ENCODE data around the gene DNAJB7. TPM values are rescaled to one million over a fixed set of nuclear protein-coding genes. Genes with fewer than 3 reads are reported as not detected.

The DNAJB7 gene
- total RNA-seq, 1 experiment from 2014 or later: not detected

DNA sequence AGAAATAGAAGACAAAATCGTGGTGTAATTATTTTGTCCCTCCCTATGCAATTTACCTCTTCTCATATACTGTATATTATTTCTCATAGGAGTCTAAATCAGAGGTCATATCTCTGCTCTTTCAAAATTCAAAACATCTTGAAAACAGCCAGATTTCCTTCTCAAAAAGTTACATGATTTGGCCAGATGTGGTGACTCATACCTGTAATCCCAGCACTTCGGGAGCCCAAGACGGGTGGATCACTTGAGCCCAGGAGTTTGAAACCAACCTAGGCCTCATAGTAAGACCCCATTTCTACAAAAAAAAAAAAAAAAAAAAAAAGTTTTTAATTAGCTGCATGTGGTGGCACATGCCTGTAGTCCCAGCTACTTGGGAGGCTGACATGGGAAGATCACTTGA lies 29.0 kb upstream of the DNAJB7 start:
- ChIA-PET CTCF (interaction anchor here (1.5 to 2.3 kb wide), 2 partner anchors 8 to 32 kb away, joined by 5 to 6 read pairs; no protein-coding TSS in a partner anchor), POLR2A (no interaction called here)
- H3K4me3 Mint-ChIP-seq: no peak overlapping the region
- H3K9me3 Mint-ChIP-seq: no peaks in the 10 kb centered on the region
- H3K36me3 Mint-ChIP-seq: peaks cover 38% of the 10 kb centered on the region
- ATAC-seq (no peak), DNase-seq (ENCODE audit: low spot score) (no peak)
- no peak overlapping the region for H3K27ac Mint-ChIP-seq
- no peaks in the 10 kb centered on the region for H3K27me3 Mint-ChIP-seq (ENCODE audit: low read depth)
- no peaks in the 10 kb centered on the region for H3K4me1 Mint-ChIP-seq
- TF ChIP-seq ZNF317 (CRISPR knock-in tag; IDR thresholded peaks at IDR 0.05; ENCODE audit: borderline replicate concordance, low read depth): no peak
- no peak for TF ChIP-seq JUN (CRISPR knock-in tag; IDR thresholded peaks at IDR 0.05)
- TF ChIP-seq, protein P1, sequence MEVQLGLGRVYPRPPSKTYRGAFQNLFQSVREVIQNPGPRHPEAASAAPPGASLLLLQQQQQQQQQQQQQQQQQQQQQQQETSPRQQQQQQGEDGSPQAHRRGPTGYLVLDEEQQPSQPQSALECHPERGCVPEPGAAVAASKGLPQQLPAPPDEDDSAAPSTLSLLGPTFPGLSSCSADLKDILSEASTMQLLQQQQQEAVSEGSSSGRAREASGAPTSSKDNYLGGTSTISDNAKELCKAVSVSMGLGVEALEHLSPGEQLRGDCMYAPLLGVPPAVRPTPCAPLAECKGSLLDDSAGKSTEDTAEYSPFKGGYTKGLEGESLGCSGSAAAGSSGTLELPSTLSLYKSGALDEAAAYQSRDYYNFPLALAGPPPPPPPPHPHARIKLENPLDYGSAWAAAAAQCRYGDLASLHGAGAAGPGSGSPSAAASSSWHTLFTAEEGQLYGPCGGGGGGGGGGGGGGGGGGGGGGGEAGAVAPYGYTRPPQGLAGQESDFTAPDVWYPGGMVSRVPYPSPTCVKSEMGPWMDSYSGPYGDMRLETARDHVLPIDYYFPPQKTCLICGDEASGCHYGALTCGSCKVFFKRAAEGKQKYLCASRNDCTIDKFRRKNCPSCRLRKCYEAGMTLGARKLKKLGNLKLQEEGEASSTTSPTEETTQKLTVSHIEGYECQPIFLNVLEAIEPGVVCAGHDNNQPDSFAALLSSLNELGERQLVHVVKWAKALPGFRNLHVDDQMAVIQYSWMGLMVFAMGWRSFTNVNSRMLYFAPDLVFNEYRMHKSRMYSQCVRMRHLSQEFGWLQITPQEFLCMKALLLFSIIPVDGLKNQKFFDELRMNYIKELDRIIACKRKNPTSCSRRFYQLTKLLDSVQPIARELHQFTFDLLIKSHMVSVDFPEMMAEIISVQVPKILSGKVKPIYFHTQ (CRISPR knock-in tag; IDR thresholded peaks at IDR 0.05): no peak
- TF ChIP-seq, protein P2, sequence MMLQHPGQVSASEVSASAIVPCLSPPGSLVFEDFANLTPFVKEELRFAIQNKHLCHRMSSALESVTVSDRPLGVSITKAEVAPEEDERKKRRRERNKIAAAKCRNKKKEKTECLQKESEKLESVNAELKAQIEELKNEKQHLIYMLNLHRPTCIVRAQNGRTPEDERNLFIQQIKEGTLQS (CRISPR knock-in tag; conservative IDR thresholded peaks at IDR 0.05): no peak
- no peak for TF ChIP-seq ZNF219 (CRISPR knock-in tag; IDR thresholded peaks at IDR 0.05; ENCODE audit: borderline replicate concordance)
- no peak for TF ChIP-seq FOXJ3 (CRISPR knock-in tag; IDR thresholded peaks at IDR 0.05; ENCODE audit: borderline replicate concordance)
- TF ChIP-seq, protein P3, sequence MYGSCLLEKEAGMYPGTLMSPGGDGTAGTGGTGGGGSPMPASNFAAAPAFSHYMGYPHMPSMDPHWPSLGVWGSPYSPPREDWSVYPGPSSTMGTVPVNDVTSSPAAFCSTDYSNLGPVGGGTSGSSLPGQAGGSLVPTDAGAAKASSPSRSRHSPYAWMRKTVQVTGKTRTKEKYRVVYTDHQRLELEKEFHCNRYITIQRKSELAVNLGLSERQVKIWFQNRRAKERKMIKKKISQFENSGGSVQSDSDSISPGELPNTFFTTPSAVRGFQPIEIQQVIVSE (CRISPR knock-in tag; IDR thresholded peaks at IDR 0.05; ENCODE audit: borderline replicate concordance): no peak
- TF ChIP-seq ATF1 (CRISPR knock-in tag; IDR thresholded peaks at IDR 0.05): no peak
- TF ChIP-seq OVOL2 (CRISPR knock-in tag; IDR thresholded peaks at IDR 0.05; ENCODE audit: borderline replicate concordance): no peak
- no peak for TF ChIP-seq ZNF423 (CRISPR knock-in tag; IDR thresholded peaks at IDR 0.05)
- TF ChIP-seq, protein P4, sequence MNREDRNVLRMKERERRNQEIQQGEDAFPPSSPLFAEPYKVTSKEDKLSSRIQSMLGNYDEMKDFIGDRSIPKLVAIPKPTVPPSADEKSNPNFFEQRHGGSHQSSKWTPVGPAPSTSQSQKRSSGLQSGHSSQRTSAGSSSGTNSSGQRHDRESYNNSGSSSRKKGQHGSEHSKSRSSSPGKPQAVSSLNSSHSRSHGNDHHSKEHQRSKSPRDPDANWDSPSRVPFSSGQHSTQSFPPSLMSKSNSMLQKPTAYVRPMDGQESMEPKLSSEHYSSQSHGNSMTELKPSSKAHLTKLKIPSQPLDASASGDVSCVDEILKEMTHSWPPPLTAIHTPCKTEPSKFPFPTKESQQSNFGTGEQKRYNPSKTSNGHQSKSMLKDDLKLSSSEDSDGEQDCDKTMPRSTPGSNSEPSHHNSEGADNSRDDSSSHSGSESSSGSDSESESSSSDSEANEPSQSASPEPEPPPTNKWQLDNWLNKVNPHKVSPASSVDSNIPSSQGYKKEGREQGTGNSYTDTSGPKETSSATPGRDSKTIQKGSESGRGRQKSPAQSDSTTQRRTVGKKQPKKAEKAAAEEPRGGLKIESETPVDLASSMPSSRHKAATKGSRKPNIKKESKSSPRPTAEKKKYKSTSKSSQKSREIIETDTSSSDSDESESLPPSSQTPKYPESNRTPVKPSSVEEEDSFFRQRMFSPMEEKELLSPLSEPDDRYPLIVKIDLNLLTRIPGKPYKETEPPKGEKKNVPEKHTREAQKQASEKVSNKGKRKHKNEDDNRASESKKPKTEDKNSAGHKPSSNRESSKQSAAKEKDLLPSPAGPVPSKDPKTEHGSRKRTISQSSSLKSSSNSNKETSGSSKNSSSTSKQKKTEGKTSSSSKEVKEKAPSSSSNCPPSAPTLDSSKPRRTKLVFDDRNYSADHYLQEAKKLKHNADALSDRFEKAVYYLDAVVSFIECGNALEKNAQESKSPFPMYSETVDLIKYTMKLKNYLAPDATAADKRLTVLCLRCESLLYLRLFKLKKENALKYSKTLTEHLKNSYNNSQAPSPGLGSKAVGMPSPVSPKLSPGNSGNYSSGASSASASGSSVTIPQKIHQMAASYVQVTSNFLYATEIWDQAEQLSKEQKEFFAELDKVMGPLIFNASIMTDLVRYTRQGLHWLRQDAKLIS (CRISPR knock-in tag; IDR thresholded peaks at IDR 0.05; ENCODE audit: borderline replicate concordance): no peak
- TF ChIP-seq, protein P5, sequence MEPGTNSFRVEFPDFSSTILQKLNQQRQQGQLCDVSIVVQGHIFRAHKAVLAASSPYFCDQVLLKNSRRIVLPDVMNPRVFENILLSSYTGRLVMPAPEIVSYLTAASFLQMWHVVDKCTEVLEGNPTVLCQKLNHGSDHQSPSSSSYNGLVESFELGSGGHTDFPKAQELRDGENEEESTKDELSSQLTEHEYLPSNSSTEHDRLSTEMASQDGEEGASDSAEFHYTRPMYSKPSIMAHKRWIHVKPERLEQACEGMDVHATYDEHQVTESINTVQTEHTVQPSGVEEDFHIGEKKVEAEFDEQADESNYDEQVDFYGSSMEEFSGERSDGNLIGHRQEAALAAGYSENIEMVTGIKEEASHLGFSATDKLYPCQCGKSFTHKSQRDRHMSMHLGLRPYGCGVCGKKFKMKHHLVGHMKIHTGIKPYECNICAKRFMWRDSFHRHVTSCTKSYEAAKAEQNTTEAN (CRISPR knock-in tag; IDR thresholded peaks at IDR 0.05): no peak
- TF ChIP-seq ZNF232 (CRISPR knock-in tag; IDR thresholded peaks at IDR 0.05): no peak
- no peak for TF ChIP-seq NR3C1 (CRISPR knock-in tag; conservative IDR thresholded peaks at IDR 0.05; ENCODE audit: low read depth)
- no peak for TF ChIP-seq TCF7 (CRISPR knock-in tag; IDR thresholded peaks at IDR 0.05; ENCODE audit: low read depth)
- no peak for TF ChIP-seq MXD4 (CRISPR knock-in tag; IDR thresholded peaks at IDR 0.05; ENCODE audit: borderline replicate concordance)

DNA sequence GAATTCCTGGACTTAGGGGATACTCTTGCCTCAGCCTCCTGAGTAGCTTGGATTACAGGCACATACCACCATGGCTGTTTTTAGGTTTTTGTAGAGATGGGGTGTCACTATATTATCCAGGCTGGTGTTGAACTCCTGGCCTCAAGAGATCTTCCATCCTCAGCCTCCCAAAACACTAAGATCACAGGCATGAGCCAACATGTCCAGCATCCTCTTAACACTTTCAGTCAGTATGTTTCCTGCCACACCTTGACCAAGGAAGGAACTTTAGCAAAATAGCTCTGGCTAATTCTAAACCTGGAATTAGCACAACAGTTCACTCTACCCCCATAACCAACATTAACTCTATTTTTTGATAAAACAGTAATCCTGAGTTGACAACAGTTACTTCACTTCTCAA lies 27.2 kb upstream of the DNAJB7 start:
- CTCF ChIA-PET: interaction anchor here (1.3 to 2.3 kb wide), 2 partner anchors 10 to 34 kb away, joined by 4 to 5 read pairs; no protein-coding TSS in a partner anchor
- H3K4me3 Mint-ChIP-seq: no peak overlapping the region
- DNase-seq (ENCODE audit: low spot score) (no peak), ATAC-seq (no peak)
- no peaks in the 10 kb centered on the region for H3K27me3 Mint-ChIP-seq (ENCODE audit: low read depth)
- H3K9me3 Mint-ChIP-seq: no peaks in the 10 kb centered on the region
- H3K4me1 Mint-ChIP-seq: no peaks in the 10 kb centered on the region
- peaks cover 48% of the 10 kb centered on the region for H3K36me3 Mint-ChIP-seq
- H3K27ac Mint-ChIP-seq: peak overlapping the region; percentile 13; the same call in 1 of the 2 replicates
- POLR2A ChIA-PET: no interaction called here
- TF ChIP-seq RORB (CRISPR knock-in tag; IDR thresholded peaks at IDR 0.05): no peak
- no peak for TF ChIP-seq HMGA2 (CRISPR knock-in tag; IDR thresholded peaks at IDR 0.05)
- TF ChIP-seq, protein P6, sequence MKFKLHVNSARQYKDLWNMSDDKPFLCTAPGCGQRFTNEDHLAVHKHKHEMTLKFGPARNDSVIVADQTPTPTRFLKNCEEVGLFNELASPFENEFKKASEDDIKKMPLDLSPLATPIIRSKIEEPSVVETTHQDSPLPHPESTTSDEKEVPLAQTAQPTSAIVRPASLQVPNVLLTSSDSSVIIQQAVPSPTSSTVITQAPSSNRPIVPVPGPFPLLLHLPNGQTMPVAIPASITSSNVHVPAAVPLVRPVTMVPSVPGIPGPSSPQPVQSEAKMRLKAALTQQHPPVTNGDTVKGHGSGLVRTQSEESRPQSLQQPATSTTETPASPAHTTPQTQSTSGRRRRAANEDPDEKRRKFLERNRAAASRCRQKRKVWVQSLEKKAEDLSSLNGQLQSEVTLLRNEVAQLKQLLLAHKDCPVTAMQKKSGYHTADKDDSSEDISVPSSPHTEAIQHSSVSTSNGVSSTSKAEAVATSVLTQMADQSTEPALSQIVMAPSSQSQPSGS (CRISPR knock-in tag; IDR thresholded peaks at IDR 0.05; ENCODE audit: borderline replicate concordance, low read depth): no peak
- no peak for TF ChIP-seq NR1H2 (CRISPR knock-in tag; IDR thresholded peaks at IDR 0.05)
- no peak for TF ChIP-seq ZNF423 (CRISPR knock-in tag; IDR thresholded peaks at IDR 0.05)
- no peak for TF ChIP-seq SP1 (CRISPR knock-in tag; conservative IDR thresholded peaks at IDR 0.05)
- TF ChIP-seq SMAD4 (CRISPR knock-in tag; IDR thresholded peaks at IDR 0.05): no peak
